Mesenchymal stem cell (in vitro differentiated cells and primary cell): ENCODE measurements around the gene HIVEP2.

Source experiments
- DNase-seq: peaks from one replicate; pipeline ENCODE4 v3.0.0-alpha.2; 2013
- H2AFZ ChIP-seq: one replicate; pipeline ENCODE4 v1.6.1; 2013; ENCODE audit warnings: low read depth, mild to moderate bottlenecking, control low read depth, inconsistent platforms, low read length, moderate library complexity
- H2AK5ac ChIP-seq: 2 replicates; pipeline ENCODE4 v1.6.1; 2013; ENCODE audit warnings: low read length, moderate library complexity, mild to moderate bottlenecking, inconsistent platforms; ENCODE audit not compliant: severe bottlenecking
- H2BK120ac ChIP-seq: one replicate; pipeline ENCODE4 v1.6.1; 2013; ENCODE audit warnings: low read depth, mild to moderate bottlenecking, inconsistent platforms, low read length, moderate library complexity
- H2BK12ac ChIP-seq, 2 experiments: one replicate each; pipeline ENCODE4 v1.6.1; 2013; ENCODE audit warnings: inconsistent platforms in 2 of 2, low read length in 2 of 2, mild to moderate bottlenecking in 2 of 2, moderate library complexity in 2 of 2, control low read depth in 1 of 2
- H2BK15ac ChIP-seq: one replicate; pipeline ENCODE4 v1.6.1; 2013; ENCODE audit warnings: mild to moderate bottlenecking, low read depth, inconsistent platforms; ENCODE audit not compliant: poor library complexity, severe bottlenecking
- H2BK5ac ChIP-seq: 2 replicates; pipeline ENCODE4 v1.6.1; 2013; ENCODE audit warnings: low read depth, mild to moderate bottlenecking, low read length, control low read depth, inconsistent platforms; ENCODE audit not compliant: poor library complexity, severe bottlenecking
- H3K14ac ChIP-seq, 2 experiments: one replicate each; pipeline ENCODE4 v1.6.1; 2013; ENCODE audit warnings: inconsistent platforms in 2 of 2, low read length in 2 of 2, control low read depth in 1 of 2, mild to moderate bottlenecking in 1 of 2, moderate library complexity in 1 of 2
- H3K18ac ChIP-seq, 2 experiments: one replicate each; pipeline ENCODE4 v1.6.1; 2013; ENCODE audit warnings: inconsistent platforms in 2 of 2, low read length in 2 of 2, control low read depth in 1 of 2, low read depth in 1 of 2, mild to moderate bottlenecking in 1 of 2
- H3K23ac ChIP-seq, 2 experiments: one replicate each; pipeline ENCODE4 v1.6.1; 2013; ENCODE audit warnings: inconsistent platforms in 2 of 2, low read length in 2 of 2, mild to moderate bottlenecking in 2 of 2, moderate library complexity in 2 of 2, control low read depth in 1 of 2
- H3K27ac ChIP-seq: 2 replicates; pipeline ENCODE4 v1.5.1; 2013; ENCODE audit warnings: mild to moderate bottlenecking, moderate library complexity, low read length, control low read depth, inconsistent platforms; ENCODE audit not compliant: poor library complexity, severe bottlenecking
- H3K27me3 ChIP-seq, 2 experiments: 2 replicates each; pipeline versions ENCODE4 v1.6.1 to v1.7.0; 2013; ENCODE audit warnings: low read length in 2 of 2, mild to moderate bottlenecking in 2 of 2, moderate library complexity in 2 of 2, control low read depth in 1 of 2, inconsistent platforms in 1 of 2; ENCODE audit not compliant: control insufficient read depth in 1 of 2, insufficient read depth in 1 of 2
- H3K36me3 ChIP-seq, 2 experiments: 2 replicates each; pipeline versions ENCODE4 v1.6.1 to v1.7.0; 2013; ENCODE audit warnings: low read length in 2 of 2, control low read depth in 1 of 2, inconsistent platforms in 1 of 2, low read depth in 1 of 2, mild to moderate bottlenecking in 1 of 2; ENCODE audit not compliant: insufficient read depth in 2 of 2, control insufficient read depth in 1 of 2
- H3K4ac ChIP-seq, 2 experiments: one replicate each; pipeline ENCODE4 v1.6.1; 2013; ENCODE audit warnings: inconsistent platforms in 2 of 2, low read length in 2 of 2, mild to moderate bottlenecking in 2 of 2, moderate library complexity in 2 of 2, control low read depth in 1 of 2, low read depth in 1 of 2
- H3K4me1 ChIP-seq: 2 replicates; pipeline ENCODE4 v1.6.1; 2013; ENCODE audit warnings: low read depth, low read length, control low read depth; ENCODE audit not compliant: control insufficient read depth, insufficient read depth
- H3K4me2 ChIP-seq: 2 replicates; pipeline ENCODE4 v1.6.1; 2013; ENCODE audit warnings: low read length, mild to moderate bottlenecking, inconsistent platforms; ENCODE audit not compliant: poor library complexity, severe bottlenecking
- H3K4me3 ChIP-seq, 2 experiments: 2 replicates each; pipeline versions ENCODE4 v1.5.1 to v1.7.0; 2013; ENCODE audit warnings: low read length in 2 of 2, mild to moderate bottlenecking in 2 of 2, control low read depth in 1 of 2, low read depth in 1 of 2; ENCODE audit not compliant: insufficient read depth in 1 of 2
- H3K79me1 ChIP-seq: replicated peaks from 2 replicates; pipeline ENCODE4 v1.6.1; 2013; ENCODE audit warnings: mild to moderate bottlenecking, control low read depth, low read length, inconsistent platforms; ENCODE audit not compliant: poor library complexity, severe bottlenecking
- H3K9ac ChIP-seq: 2 replicates; pipeline ENCODE4 v1.7.0; 2013; ENCODE audit warnings: mild to moderate bottlenecking, low read length, moderate library complexity
- H3K9me3 ChIP-seq: 2 replicates; pipeline ENCODE4 v1.7.0; 2013; ENCODE audit warnings: mild to moderate bottlenecking, low read length; ENCODE audit not compliant: control insufficient read depth
- H4K8ac ChIP-seq: one replicate; pipeline ENCODE4 v1.6.1; 2013; ENCODE audit warnings: inconsistent platforms, mild to moderate bottlenecking, low read length, moderate library complexity
- H4K91ac ChIP-seq: one replicate; pipeline ENCODE4 v1.6.1; 2013; ENCODE audit warnings: mild to moderate bottlenecking, low read length, inconsistent platforms
- WGBS: methylation state at CpG from one replicate; pipeline ENCODE4 v1.1.7; 2013; ENCODE audit warnings: mixed read lengths; 5-methylcytosine and 5-hydroxymethylcytosine counted together

The HIVEP2 gene

DNA sequence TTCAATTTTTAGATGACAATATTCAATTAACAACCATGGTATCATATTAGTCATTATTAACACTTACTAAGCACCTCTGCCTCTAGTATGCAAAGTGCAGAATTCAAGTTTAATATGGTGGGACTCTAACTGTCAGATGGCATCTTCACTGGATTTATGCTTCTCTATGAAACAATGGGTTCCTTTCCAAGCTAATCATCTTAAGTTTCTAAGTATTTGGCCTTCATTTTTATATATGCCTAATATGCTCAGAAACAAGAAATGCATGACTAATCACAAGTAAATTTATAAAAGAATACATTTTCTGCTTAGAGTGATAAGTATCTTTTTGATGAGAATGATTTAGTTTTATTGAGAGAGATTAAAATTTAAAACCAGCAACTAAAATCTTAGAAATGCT lies 144.7 kb downstream of the HIVEP2 start:
- Histone ChIP-seq H3K4me1 (no peaks in the 10 kb centered on the region), H2AFZ (no peak overlapping the region), H3K79me1 (peaks cover 8% of the 10 kb centered on the region), H3K27ac (no peak overlapping the region), H3K36me3 (no peaks in the 10 kb centered on the region), H3K18ac (no peak overlapping the region), H4K8ac (no peak overlapping the region), H3K4me3 (no peak overlapping the region), H3K4ac (no peak overlapping the region), H4K91ac (no peak overlapping the region), H3K23ac (no peak overlapping the region), H3K27me3 (no peaks in the 10 kb centered on the region), H3K9me3 (no peaks in the 10 kb centered on the region), H3K9ac (no peak overlapping the region), H3K4me2 (no peak overlapping the region), H2BK120ac (no peak overlapping the region), H2BK15ac (no peak overlapping the region), H2AK5ac (no peak overlapping the region), H2BK12ac (no peak overlapping the region), H2BK5ac (no peak overlapping the region), H3K14ac (no peak overlapping the region)
- DNase-seq = no peak

- H4K91ac ChIP-seq = no peak overlapping the region
- H2AK5ac ChIP-seq = no peak overlapping the region
- no peak overlapping the region for H2BK120ac ChIP-seq
- H3K27me3 ChIP-seq = no peaks in the 10 kb centered on the region
- H3K4me2 ChIP-seq = no peak overlapping the region
- no peak overlapping the region for H2BK5ac ChIP-seq
- H2AFZ ChIP-seq = no peak overlapping the region
- H4K8ac ChIP-seq = no peak overlapping the region
- no peak overlapping the region for H3K18ac ChIP-seq
- no peak overlapping the region for H3K9ac ChIP-seq
- DNase-seq = no peak
- H3K4me3 ChIP-seq = no peak overlapping the region
- no peak overlapping the region for H3K27ac ChIP-seq
- no peaks in the 10 kb centered on the region for H3K4me1 ChIP-seq
- no peak overlapping the region for H3K4ac ChIP-seq
- H3K79me1 ChIP-seq = peaks cover 7% of the 10 kb centered on the region
- no peaks in the 10 kb centered on the region for H3K36me3 ChIP-seq
- H3K14ac ChIP-seq = no peak overlapping the region
- H2BK15ac ChIP-seq = no peak overlapping the region
- no peak overlapping the region for H3K23ac ChIP-seq
- H3K9me3 ChIP-seq = no peaks in the 10 kb centered on the region
- H2BK12ac ChIP-seq = no peak overlapping the region
- WGBS = 82% methylated on average over 1 of the region's 1 CpG
These were observed 145.3 kb downstream of the HIVEP2 start for GRCh38 chr6:142799639-142800038.

GRCh38 chr6:142797159-142797558 lies 147.8 kb downstream of the HIVEP2 start:
- no peak overlapping the region for H3K27ac ChIP-seq
- H3K36me3 ChIP-seq = no peaks in the 10 kb centered on the region
- H3K9me3 ChIP-seq = no peaks in the 10 kb centered on the region
- H3K27me3 ChIP-seq = no peaks in the 10 kb centered on the region
- H3K4me1 ChIP-seq = no peaks in the 10 kb centered on the region
- H3K79me1 ChIP-seq = peaks cover 4% of the 10 kb centered on the region
- no peak overlapping the region for H3K4ac ChIP-seq
- H3K9ac ChIP-seq = no peak overlapping the region
- no CpG with 5 or more reads among the region's 1 CpG for WGBS
- no peak overlapping the region for H4K8ac ChIP-seq
- no peak overlapping the region for H2AK5ac ChIP-seq
- H2BK12ac ChIP-seq = no peak overlapping the region
- no peak for DNase-seq
- H3K4me3 ChIP-seq = no peak overlapping the region
- no peak overlapping the region for H2BK15ac ChIP-seq
- no peak overlapping the region for H3K23ac ChIP-seq
- H2BK120ac ChIP-seq = no peak overlapping the region
- no peak overlapping the region for H3K4me2 ChIP-seq
- H2BK5ac ChIP-seq = no peak overlapping the region
- H3K18ac ChIP-seq = no peak overlapping the region
- H4K91ac ChIP-seq = no peak overlapping the region
- H2AFZ ChIP-seq = no peak overlapping the region
- H3K14ac ChIP-seq = no peak overlapping the region

- WGBS = 84% methylated on average over 4 of the region's 5 CpGs
- H3K23ac ChIP-seq = no peak overlapping the region
- no peak overlapping the region for H3K4me3 ChIP-seq
- H2AK5ac ChIP-seq = no peak overlapping the region
- H3K14ac ChIP-seq = no peak overlapping the region
- no peak overlapping the region for H3K4ac ChIP-seq
- no peak overlapping the region for H3K27ac ChIP-seq
- no peaks in the 10 kb centered on the region for H3K27me3 ChIP-seq
- DNase-seq = peak; percentile 70
- no peak overlapping the region for H2BK120ac ChIP-seq
- H3K18ac ChIP-seq = no peak overlapping the region
- no peak overlapping the region for H4K91ac ChIP-seq
- H3K4me2 ChIP-seq = no peak overlapping the region
- H2BK12ac ChIP-seq = no peak overlapping the region
- no peak overlapping the region for H2AFZ ChIP-seq
- no peaks in the 10 kb centered on the region for H3K36me3 ChIP-seq
- H3K9me3 ChIP-seq = no peaks in the 10 kb centered on the region
- H4K8ac ChIP-seq = no peak overlapping the region
- H2BK5ac ChIP-seq = no peak overlapping the region
- no peak overlapping the region for H2BK15ac ChIP-seq
- H3K79me1 ChIP-seq = peaks cover 4% of the 10 kb centered on the region
- H3K9ac ChIP-seq = no peak overlapping the region
- H3K4me1 ChIP-seq = no peaks in the 10 kb centered on the region
These were observed 148.4 kb downstream of the HIVEP2 start for GRCh38 chr6:142796571-142796970.
